ENCODE measurements around the gene PPIL4. TPM values are rescaled to one million over a fixed set of nuclear protein-coding genes. Genes with fewer than 3 reads are reported as not detected.
"Not testable (repeated sequence)": the region's sequence is repeated elsewhere in the genome, so short reads cannot be mapped to it uniquely, and the experiment has no call there.

PPIL4 gene
- total RNA-seq, 2 experiments from 2014 or later, result 21.5 to 23.6 TPM

GRCh38 chr6:149496597-149496996, 49.2 kb downstream of the PPIL4 start:
- peaks cover 84% of the 10 kb centered on the region for H3K4me1 Mint-ChIP-seq (ENCODE audit: low read depth)
- peak overlapping the region; percentile 74 for H3K4me3 Mint-ChIP-seq
- POLR2A ChIA-PET, result interaction anchor here (0.9 to 4.8 kb wide), 7 partner anchors 12 to 178 kb away, joined by 3 to 40 read pairs (median 14); partner anchors contain the start of gene PPIL4
- not testable (repeated sequence) for H3K9me3 Mint-ChIP-seq, H3K27me3 Mint-ChIP-seq
- H3K27ac Mint-ChIP-seq, result peak overlapping the region; percentile 97
- DNase-seq, result peak; percentile 69
- peaks cover 18% of the 10 kb centered on the region for H3K36me3 Mint-ChIP-seq
- CTCF ChIA-PET, result interaction anchor here (1.0 to 4.6 kb wide), 3 partner anchors 12 to 21 kb away, joined by 6 to 53 read pairs (median 7); partner anchors contain the start of gene ZC3H12D
- intact Hi-C loops (cut with micrococcal nuclease), result loop anchor here (2.0 to 10.0 kb wide), 4 partner anchors 178 to 662 kb away; no protein-coding TSS in a partner anchor

GRCh38 chr6:149495349-149496016, 50.4 kb downstream of the PPIL4 start:
- ChIA-PET CTCF (interaction anchor here (1.1 to 7.3 kb wide), 7 partner anchors 7 to 467 kb away, joined by 5 to 53 read pairs (median 9); partner anchors contain the start of gene ZC3H12D), POLR2A (interaction anchor here (0.6 to 4.8 kb wide), 13 partner anchors 9 to 464 kb away, joined by 3 to 40 read pairs (median 5); partner anchors contain the start of gene PPIL4)
- not testable (repeated sequence) for H3K9me3 Mint-ChIP-seq, H3K27me3 Mint-ChIP-seq
- intact Hi-C loops (cut with micrococcal nuclease), result loop anchor here (1.0 to 10.0 kb wide), 7 partner anchors 10 to 661 kb away; partner anchors contain the start of gene ZC3H12D
- peak; percentile 53 for DNase-seq
- Mint-ChIP-seq H3K36me3 (peaks cover 16% of the 10 kb centered on the region), H3K4me3 (peak overlapping the region; percentile 74), H3K27ac (peak overlapping the region; percentile 97), H3K4me1 (ENCODE audit: low read depth) (peaks cover 79% of the 10 kb centered on the region)

GRCh38 chr6:149494810-149495209, 51.0 kb downstream of the PPIL4 start:
- Mint-ChIP-seq H3K4me1 (ENCODE audit: low read depth) (peaks cover 78% of the 10 kb centered on the region), H3K36me3 (peaks cover 10% of the 10 kb centered on the region), H3K27ac (peak overlapping the region; percentile 97), H3K4me3 (peak overlapping the region; percentile 74)
- peak; percentile 83 for DNase-seq
- POLR2A ChIA-PET, result interaction anchor here (0.6 to 4.8 kb wide), 12 partner anchors 9 to 463 kb away, joined by 3 to 40 read pairs (median 6); partner anchors contain the start of gene PPIL4
- H3K27me3 Mint-ChIP-seq, H3K9me3 Mint-ChIP-seq: not testable (repeated sequence)
- intact Hi-C loops (cut with micrococcal nuclease), result loop anchor here (1.0 to 10.0 kb wide), 6 partner anchors 10 to 660 kb away; partner anchors contain the start of gene ZC3H12D
- CTCF ChIA-PET, result interaction anchor here (1.1 to 7.3 kb wide), 7 partner anchors 8 to 466 kb away, joined by 5 to 53 read pairs (median 9); partner anchors contain the start of gene ZC3H12D

GRCh38 chr6:149493761-149494320, 52.0 kb downstream of the PPIL4 start:
- peak overlapping the region; percentile 1 for H3K4me3 Mint-ChIP-seq
- intact Hi-C loops (cut with micrococcal nuclease), result loop anchor here (10.0 kb wide), 1 partner anchor 659 kb away; no protein-coding TSS in a partner anchor
- peaks cover 9% of the 10 kb centered on the region for H3K36me3 Mint-ChIP-seq
- peak overlapping the region; percentile 97 for H3K27ac Mint-ChIP-seq
- DNase-seq, result no peak
- no peaks in the 10 kb centered on the region for H3K9me3 Mint-ChIP-seq
- no peaks in the 10 kb centered on the region for H3K27me3 Mint-ChIP-seq
- peaks cover 79% of the 10 kb centered on the region for H3K4me1 Mint-ChIP-seq (ENCODE audit: low read depth)
- ChIA-PET POLR2A (interaction anchor here (0.8 to 4.8 kb wide), 4 partner anchors 14 to 461 kb away, joined by 3 to 40 read pairs (median 18); no protein-coding TSS in a partner anchor), CTCF (interaction anchor here (0.5 to 7.3 kb wide), 8 partner anchors 9 to 463 kb away, joined by 3 to 53 read pairs (median 8); partner anchors contain the start of gene ZC3H12D)

- H3K9me3 Mint-ChIP-seq, result no peaks in the 10 kb centered on the region
- CTCF ChIA-PET, result interaction anchor here (0.5 to 7.3 kb wide), 7 partner anchors 8 to 462 kb away, joined by 3 to 53 read pairs (median 7); partner anchors contain the start of gene ZC3H12D
- POLR2A ChIA-PET, result interaction anchor here (4.8 kb wide), 1 partner anchor 15 kb away, joined by 40 read pairs; no protein-coding TSS in a partner anchor
- H3K36me3 Mint-ChIP-seq, result peaks cover 7% of the 10 kb centered on the region
- intact Hi-C loops (cut with micrococcal nuclease), result loop anchor here (10.0 kb wide), 1 partner anchor 658 kb away; no protein-coding TSS in a partner anchor
- peak overlapping the region; percentile 97 for H3K27ac Mint-ChIP-seq
- no peak overlapping the region for H3K4me3 Mint-ChIP-seq
- no peaks in the 10 kb centered on the region for H3K27me3 Mint-ChIP-seq
- H3K4me1 Mint-ChIP-seq (ENCODE audit: low read depth), result peaks cover 82% of the 10 kb centered on the region
- no peak for DNase-seq
These were observed 53.0 kb downstream of the PPIL4 start for GRCh38 chr6:149492798-149493343.

- DNase-seq, result no peak
- intact Hi-C loops (cut with micrococcal nuclease), result loop anchor here (5.0 to 10.0 kb wide), 3 partner anchors 77 to 655 kb away; partner anchors contain the start of genes GINM1, NUP43 and PCMT1
- ChIA-PET POLR2A (interaction anchor here (0.9 to 1.5 kb wide), 3 partner anchors 10 to 26 kb away, joined by 3 to 6 read pairs (median 4); no protein-coding TSS in a partner anchor), CTCF (interaction anchor here (0.8 to 7.3 kb wide), 2 partner anchors 10 to 27 kb away, joined by 3 to 49 read pairs; no protein-coding TSS in a partner anchor)
- peak overlapping the region; percentile 5 for H3K27ac Mint-ChIP-seq
- H3K4me1 Mint-ChIP-seq (ENCODE audit: low read depth), result peaks cover 68% of the 10 kb centered on the region
- no peaks in the 10 kb centered on the region for H3K27me3 Mint-ChIP-seq
- no peaks in the 10 kb centered on the region for H3K9me3 Mint-ChIP-seq
- H3K4me3 Mint-ChIP-seq, result no peak overlapping the region
- peaks cover 2% of the 10 kb centered on the region for H3K36me3 Mint-ChIP-seq
These were observed 55.9 kb downstream of the PPIL4 start for GRCh38 chr6:149489967-149490366.

- ChIA-PET POLR2A (interaction anchor here (0.9 to 1.4 kb wide), 3 partner anchors 9 to 27 kb away, joined by 3 to 4 read pairs (median 4); no protein-coding TSS in a partner anchor), CTCF (interaction anchor here (1.3 to 7.3 kb wide), 2 partner anchors 28 to 57 kb away, joined by 3 to 49 read pairs; no protein-coding TSS in a partner anchor)
- Mint-ChIP-seq H3K9me3 (no peaks in the 10 kb centered on the region), H3K36me3 (peaks cover 11% of the 10 kb centered on the region), H3K4me1 (ENCODE audit: low read depth) (peaks cover 57% of the 10 kb centered on the region), H3K27me3 (no peaks in the 10 kb centered on the region), H3K27ac (peak overlapping the region; percentile 72), H3K4me3 (no peak overlapping the region)
- peak; percentile 69 for DNase-seq
- intact Hi-C loops (cut with micrococcal nuclease), result loop anchor here (5.0 kb wide), 2 partner anchors 78 to 258 kb away; partner anchors contain the start of genes GINM1, NUP43 and PCMT1
These were observed 57.0 kb downstream of the PPIL4 start for GRCh38 chr6:149488815-149489214.

GRCh38 chr6:149487316-149487715, 58.5 kb downstream of the PPIL4 start:
- H3K27me3 Mint-ChIP-seq, result no peaks in the 10 kb centered on the region
- no peak for DNase-seq
- peak overlapping the region; percentile 72 for H3K27ac Mint-ChIP-seq
- no peaks in the 10 kb centered on the region for H3K9me3 Mint-ChIP-seq
- H3K4me3 Mint-ChIP-seq, result no peak overlapping the region
- ChIA-PET POLR2A (interaction anchor here (1.2 to 1.4 kb wide), 2 partner anchors 8 to 21 kb away, joined by 3 read pairs; no protein-coding TSS in a partner anchor), CTCF (interaction anchor here (0.6 to 1.1 kb wide), 3 partner anchors 21 to 56 kb away, joined by 3 to 4 read pairs (median 4); no protein-coding TSS in a partner anchor)
- peaks cover 43% of the 10 kb centered on the region for H3K4me1 Mint-ChIP-seq (ENCODE audit: low read depth)
- H3K36me3 Mint-ChIP-seq, result peaks cover 23% of the 10 kb centered on the region
- intact Hi-C loops (cut with micrococcal nuclease), result loop anchor here (5.0 kb wide), 2 partner anchors 80 to 260 kb away; partner anchors contain the start of genes GINM1, NUP43 and PCMT1

GRCh38 chr6:149484733-149485700, 60.8 kb downstream of the PPIL4 start, which contains the start of gene ZC3H12D:
Gene ZC3H12D (minus strand): TSS chr6:149485014. CDS start chr6:149474543, 10,471 bp downstream.
- peak within 1 kb of the TSS; percentile 98 for H3K27ac Mint-ChIP-seq
- H3K9me3 Mint-ChIP-seq, result no peaks in the 10 kb centered on the region
- peak; percentile 92 for DNase-seq
- intact Hi-C loops (cut with micrococcal nuclease), result loop anchor here (1.0 to 5.0 kb wide), 8 partner anchors 10 to 262 kb away; partner anchors contain the start of genes GINM1, NUP43 and PCMT1
- POLR2A ChIA-PET, result interaction anchor here (0.5 to 1.8 kb wide), 8 partner anchors 10 to 81 kb away, joined by 3 to 11 read pairs (median 4); partner anchors contain the start of gene PPIL4
- H3K4me1 Mint-ChIP-seq (ENCODE audit: low read depth), result peaks cover 44% of the 10 kb centered on the region
- peak within 1 kb of the TSS; percentile 98 for H3K4me3 Mint-ChIP-seq
- no peaks in the 10 kb centered on the region for H3K27me3 Mint-ChIP-seq
- peaks cover 46% of the 10 kb centered on the region for H3K36me3 Mint-ChIP-seq
- CTCF ChIA-PET, result interaction anchor here (0.7 to 3.2 kb wide), 11 partner anchors 10 to 452 kb away, joined by 3 to 53 read pairs (median 4); partner anchors contain the start of gene PPIL4
